KOPT-K1 (cell line): ENCODE data around the gene MRPS35.

Experiments used
- H3K27ac ChIP-seq: fragments of 200-600 bp; sonication (generic); 2 replicates; pipeline ENCODE4 v1.5.1; 2016; ENCODE audit warnings: antibody characterized with exemption, mild to moderate bottlenecking, low read depth, low read length; ENCODE audit not compliant: poor library complexity, severe bottlenecking
- H3K36me3 ChIP-seq: fragments of 200-600 bp; sonication (generic); 2 replicates; pipeline ENCODE4 v1.5.1; 2017; ENCODE audit warnings: antibody characterized with exemption, mild to moderate bottlenecking, low read length, moderate library complexity; ENCODE audit not compliant: insufficient read depth
- H3K9me3 ChIP-seq: fragments of 200-600 bp; sonication (generic); 2 replicates; pipeline ENCODE4 v1.5.1; 2017; ENCODE audit warnings: antibody characterized with exemption, low read length, mild to moderate bottlenecking; ENCODE audit not compliant: insufficient read depth, poor library complexity, severe bottlenecking

MRPS35 gene

DNA sequence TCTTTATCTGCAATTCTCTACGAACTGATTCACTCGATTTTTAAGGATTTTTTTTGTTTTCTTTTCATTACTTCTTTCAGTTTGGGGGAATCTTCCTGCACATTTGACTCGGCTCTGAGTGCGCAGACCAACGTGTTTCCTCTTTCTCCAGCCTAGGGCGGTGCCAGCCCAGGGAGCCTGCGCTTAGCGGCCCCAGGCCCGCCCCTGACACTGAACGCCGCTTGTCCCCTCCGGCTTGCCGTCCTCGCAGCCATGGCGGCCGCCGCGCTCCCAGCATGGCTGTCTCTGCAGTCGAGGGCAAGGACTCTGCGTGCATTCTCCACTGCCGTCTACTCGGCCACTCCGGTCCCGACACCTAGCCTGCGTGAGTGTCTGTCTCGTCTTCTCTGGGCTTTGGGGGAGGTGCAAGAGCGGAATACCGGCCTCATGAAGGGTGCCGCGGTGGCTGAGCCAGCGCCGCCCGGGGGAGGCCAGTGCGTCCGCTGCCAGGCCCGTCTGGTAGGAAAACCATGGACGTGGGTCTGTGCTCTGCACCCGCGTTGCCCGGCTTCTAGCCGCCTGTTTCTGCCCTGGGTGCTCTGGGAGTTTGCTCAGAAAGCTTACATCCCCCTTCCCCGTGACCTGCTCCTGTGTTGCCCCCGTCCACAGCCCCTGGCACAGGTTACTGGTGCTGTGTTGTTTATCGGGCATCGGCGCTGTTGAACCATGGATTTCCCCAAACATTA is at the start of gene MRPS35:
MRPS35 (plus strand) TSS at position 241 of the 725 bp plus-strand sequence; CDS start at position 253, 12 bp downstream.
- Histone ChIP-seq H3K9me3 (no peaks in the 10 kb centered on the region), H3K27ac (peak within 1 kb of the TSS; percentile 73), H3K36me3 (peaks cover 33% of the 10 kb centered on the region)

- H3K27ac ChIP-seq, result no peak overlapping the region
- H3K36me3 ChIP-seq, result 0 out of 2 replicates have a peak, but pooled peaks cover 4% of the 10 kb centered on the region
- no peaks in the 10 kb centered on the region for H3K9me3 ChIP-seq
Measured at GRCh38 chr12:27665704-27666103, 44.9 kb upstream of the MRPS35 start.

DNA sequence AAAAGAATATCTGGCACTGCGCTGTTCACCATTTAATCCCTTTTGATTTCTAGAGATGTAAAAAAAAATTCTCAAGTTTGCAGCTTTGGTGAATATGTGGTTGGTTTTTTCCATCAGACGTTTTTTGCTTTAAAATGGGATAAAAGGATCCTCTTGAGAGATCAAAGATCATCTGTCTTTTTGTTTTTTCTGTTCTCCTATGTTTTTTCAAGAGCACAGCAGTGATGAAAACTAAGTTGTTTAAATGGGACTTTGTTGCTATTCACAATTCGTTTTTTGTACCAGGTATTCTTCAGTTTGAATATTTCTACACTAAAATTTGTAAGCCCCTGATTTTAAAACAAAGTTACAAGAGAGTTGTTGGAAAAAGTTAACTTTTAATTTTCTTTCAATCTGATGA is 44.1 kb upstream of the MRPS35 start:
- H3K27ac ChIP-seq, result no peak overlapping the region
- H3K36me3 ChIP-seq, result 0 out of 2 replicates have a peak, but pooled peaks cover 4% of the 10 kb centered on the region
- no peaks in the 10 kb centered on the region for H3K9me3 ChIP-seq

- Histone ChIP-seq H3K36me3 (0 out of 2 replicates have a peak, but pooled peaks cover 4% of the 10 kb centered on the region), H3K9me3 (no peaks in the 10 kb centered on the region), H3K27ac (no peak overlapping the region)
Measured at GRCh38 chr12:27667540-27667939, 43.1 kb upstream of the MRPS35 start.

DNA sequence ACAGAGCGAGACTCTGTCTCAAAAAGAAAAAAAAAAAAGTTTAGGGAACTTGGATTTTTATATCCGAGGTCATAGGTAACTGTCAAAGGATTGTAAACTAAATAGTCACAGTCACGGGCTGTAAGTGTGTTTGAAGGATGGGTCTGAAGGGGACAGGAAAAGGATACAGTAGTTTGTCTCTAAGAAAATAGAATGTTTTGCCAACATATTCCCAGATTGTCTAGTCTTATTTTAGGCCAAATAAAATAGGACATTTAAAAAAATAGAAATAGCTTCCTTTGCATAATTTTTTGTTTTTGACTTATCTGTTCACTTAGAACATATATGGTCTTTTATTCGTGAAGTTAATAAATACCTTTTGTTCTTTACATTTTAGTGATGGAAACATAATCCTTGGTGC is 38.6 kb upstream of the MRPS35 start:
- H3K9me3 ChIP-seq, result no peaks in the 10 kb centered on the region
- 0 out of 2 replicates have a peak, but pooled peaks cover 4% of the 10 kb centered on the region for H3K36me3 ChIP-seq
- H3K27ac ChIP-seq, result no peak overlapping the region

- H3K36me3 ChIP-seq, result 0 out of 2 replicates have a peak, but pooled peaks cover 1% of the 10 kb centered on the region
Measured at GRCh38 chr12:27672643-27673042, 38.0 kb upstream of the MRPS35 start.

DNA sequence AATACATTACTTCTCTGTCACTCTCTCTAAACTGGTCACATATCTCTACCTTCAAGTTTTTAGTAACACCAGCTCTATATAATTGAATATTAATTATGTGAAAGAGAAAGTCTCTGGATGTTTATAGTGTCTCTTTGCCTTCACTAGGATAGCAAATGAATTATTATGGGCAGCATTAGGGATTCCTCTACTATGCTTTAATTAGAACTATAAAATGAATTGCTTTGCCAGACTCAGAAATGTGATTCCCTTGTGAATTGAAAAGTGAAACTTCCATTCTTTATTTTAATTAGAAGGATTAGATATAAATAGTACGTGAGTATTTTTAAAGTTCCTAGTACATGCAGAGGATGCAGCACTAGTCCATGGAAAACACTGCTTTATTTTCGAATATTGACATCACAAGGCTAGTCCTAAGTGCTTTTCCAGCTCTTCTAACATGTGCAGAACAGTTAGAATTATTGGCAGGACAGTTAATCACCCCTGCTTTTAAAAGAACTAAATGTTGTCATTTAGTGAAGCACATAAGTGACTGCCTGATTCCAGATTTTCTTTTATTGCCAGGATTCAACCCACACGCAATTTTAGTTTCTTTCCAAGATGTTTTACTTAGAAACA is 37.4 kb upstream of the MRPS35 start:
- Histone ChIP-seq H3K36me3 (no peaks in the 10 kb centered on the region), H3K27ac (no peak overlapping the region), H3K9me3 (no peaks in the 10 kb centered on the region)

More at GRCh38 chr12:27672643-27673042, 38.0 kb upstream of the MRPS35 start:
- H3K27ac ChIP-seq, result no peak overlapping the region
- no peaks in the 10 kb centered on the region for H3K9me3 ChIP-seq

DNA sequence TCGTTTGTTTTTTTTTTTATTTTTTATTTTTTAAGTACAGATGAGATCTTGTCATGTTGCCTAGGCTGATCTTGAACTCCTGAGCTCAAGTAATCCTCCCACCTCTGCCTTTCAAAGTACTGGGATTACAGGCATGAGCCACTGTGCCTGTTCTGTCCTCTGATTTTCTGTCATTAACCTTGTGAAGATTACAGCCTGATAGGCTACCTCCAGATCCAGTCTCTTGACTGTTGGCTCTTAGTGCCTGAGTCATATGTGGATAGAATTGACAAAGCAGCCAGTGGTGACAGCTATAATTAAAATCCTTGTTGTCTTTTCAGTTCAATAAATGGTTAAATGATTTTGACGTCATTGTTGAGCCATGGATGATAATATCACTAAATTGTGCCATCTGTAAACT is 35.6 kb upstream of the MRPS35 start:
- Histone ChIP-seq H3K36me3 (no peaks in the 10 kb centered on the region; the same call in 1 of the 2 replicates), H3K9me3 (no peaks in the 10 kb centered on the region), H3K27ac (no peak overlapping the region)

DNA sequence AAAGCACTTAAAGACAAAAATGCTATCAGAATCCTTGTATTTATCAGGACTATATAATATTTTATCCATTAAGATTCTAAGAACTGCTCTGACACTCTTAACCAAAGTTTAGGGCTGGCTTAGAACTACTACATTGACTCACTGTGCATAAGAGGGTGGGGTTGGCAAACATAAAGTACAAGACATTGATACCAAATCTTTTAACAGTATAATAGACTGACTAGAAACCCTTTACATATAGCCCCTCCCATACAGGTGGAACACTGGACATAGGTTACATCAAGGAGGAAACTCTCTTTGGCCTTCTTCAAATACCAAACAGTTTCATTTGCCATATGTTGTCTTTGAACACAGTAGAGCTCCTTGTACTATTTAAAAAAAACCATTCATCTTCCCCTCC is 30.0 kb upstream of the MRPS35 start:
- no peaks in the 10 kb centered on the region for H3K9me3 ChIP-seq
- H3K27ac ChIP-seq, result no peak overlapping the region
- H3K36me3 ChIP-seq, result peaks cover 4% of the 10 kb centered on the region; the same call in 1 of the 2 replicates

GRCh38 chr12:27682534-27682933 is 28.1 kb upstream of the MRPS35 start:
- Histone ChIP-seq H3K27ac (no peak overlapping the region), H3K9me3 (no peaks in the 10 kb centered on the region), H3K36me3 (peaks cover 4% of the 10 kb centered on the region; the same call in 1 of the 2 replicates)

DNA sequence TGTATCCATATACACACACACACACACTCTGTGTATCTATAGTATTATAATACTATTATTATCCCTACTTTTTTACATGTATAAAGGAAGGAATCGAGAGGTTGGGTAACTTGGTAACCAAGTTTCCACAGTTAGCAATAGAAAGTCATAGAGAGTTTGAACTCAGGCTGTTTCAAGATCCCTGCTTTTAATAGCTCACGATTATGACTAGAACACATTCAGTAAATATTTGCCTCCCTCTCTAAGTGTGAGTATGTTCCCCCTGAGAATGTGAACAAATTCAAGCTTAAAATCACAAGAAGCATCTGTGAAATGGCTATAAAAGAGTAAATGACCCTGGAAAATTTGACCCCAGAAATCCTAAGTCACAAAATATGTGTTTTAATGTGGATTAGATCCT is 25.4 kb upstream of the MRPS35 start:
- H3K27ac ChIP-seq, result no peak overlapping the region
- peaks cover 20% of the 10 kb centered on the region; the same call in 1 of the 2 replicates for H3K36me3 ChIP-seq

DNA sequence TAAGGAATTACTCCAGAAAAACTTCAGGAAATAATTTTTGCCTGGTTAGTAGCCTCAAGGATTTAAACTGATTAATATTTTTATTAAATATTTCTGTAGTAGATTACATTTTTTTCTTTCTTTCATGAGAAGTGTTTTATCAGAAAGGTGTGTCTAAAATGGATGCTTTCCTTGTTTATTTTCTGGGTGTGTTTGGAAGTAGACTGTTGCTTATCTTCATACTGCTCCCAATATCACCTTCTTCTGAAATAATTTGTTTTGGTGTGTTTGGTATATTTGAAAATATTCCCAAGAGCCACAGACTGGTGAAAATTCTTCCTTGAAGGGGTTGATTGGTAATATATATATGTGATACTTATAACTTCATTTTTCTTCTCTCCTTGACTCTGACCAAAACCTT is 24.5 kb upstream of the MRPS35 start:
- H3K27ac ChIP-seq, result no peak overlapping the region
- H3K36me3 ChIP-seq, result peaks cover 23% of the 10 kb centered on the region; the same call in 1 of the 2 replicates
- no peaks in the 10 kb centered on the region for H3K9me3 ChIP-seq

More for the DNA sequence above, 25.4 kb upstream of the MRPS35 start:
- H3K9me3 ChIP-seq, result no peaks in the 10 kb centered on the region

- Histone ChIP-seq H3K9me3 (no peaks in the 10 kb centered on the region), H3K36me3 (peaks cover 19% of the 10 kb centered on the region; the same call in 1 of the 2 replicates), H3K27ac (no peak overlapping the region)
Measured at GRCh38 chr12:27688671-27689070, 22.0 kb upstream of the MRPS35 start.

- H3K9me3 ChIP-seq, result no peaks in the 10 kb centered on the region
- H3K36me3 ChIP-seq, result peaks cover 19% of the 10 kb centered on the region; the same call in 1 of the 2 replicates
- H3K27ac ChIP-seq, result no peak overlapping the region
Measured at GRCh38 chr12:27689558-27690180, 21.0 kb upstream of the MRPS35 start.

GRCh38 chr12:27693403-27693802 is 17.2 kb upstream of the MRPS35 start:
- H3K9me3 ChIP-seq, result no peaks in the 10 kb centered on the region
- no peak overlapping the region for H3K27ac ChIP-seq
- peaks cover 19% of the 10 kb centered on the region; the same call in 1 of the 2 replicates for H3K36me3 ChIP-seq
